K562 treated with DMSO at 1 percent for 12 hours (cell line): ENCODE data around the gene KHDRBS1. TPM values are rescaled to one million over a fixed set of nuclear protein-coding genes. Genes with fewer than 3 reads are reported as not detected.

ENCODE experiments used
- total RNA-seq: library from RNA; unstranded; fragments of 300-600 nt; gene quantifications from 2 replicates; pipeline ENCODE4 v1.2.3, GENCODE V29; 2022; ENCODE audit not compliant: insufficient read depth

The KHDRBS1 gene
- 84.4 and 154 TPM in 2 replicates for total RNA-seq

GRCh38 chr1:32013386-32014198, at the start of gene KHDRBS1:
Gene KHDRBS1 (plus strand): TSS chr1:32013868. CDS start chr1:32013996, 128 bp downstream.

GRCh38 chr1:32072622-32073298, 59.1 kb downstream of the KHDRBS1 start, which contains the start of gene TMEM39B:
Gene TMEM39B (plus strand): TSS chr1:32072939. CDS start chr1:32073048, 109 bp downstream.

Other genes starting within 250 kb of the KHDRBS1 start
- gene ADGRB2, start 249.5 kb upstream of the KHDRBS1 start, total RNA-seq = 0.53 and 1.1 TPM in 2 replicates
- 1.1 and 1.6 TPM in 2 replicates for gene SPOCD1, start 197.8 kb upstream of the KHDRBS1 start, total RNA-seq
- 104 and 191 TPM in 2 replicates for gene PTP4A2, start 75.5 kb upstream of the KHDRBS1 start, total RNA-seq
- 24.3 and 27.6 TPM in 2 replicates for gene TMEM39B, start 59.1 kb downstream of the KHDRBS1 start, total RNA-seq
- gene KPNA6, start 94.2 kb downstream of the KHDRBS1 start, total RNA-seq = 10.3 and 25.6 TPM in 2 replicates
- gene TXLNA, start 165.8 kb downstream of the KHDRBS1 start, total RNA-seq = 23.0 and 51.0 TPM in 2 replicates
- 25.5 and 27.9 TPM in 2 replicates for gene CCDC28B, start 186.7 kb downstream of the KHDRBS1 start, total RNA-seq
- 4.9 and 8.2 TPM in 2 replicates for gene IQCC, start 191.8 kb downstream of the KHDRBS1 start, total RNA-seq
- gene DCDC2B, start 195.2 kb downstream of the KHDRBS1 start, total RNA-seq = not detected in 2 replicates
- gene TMEM234, start 208.5 kb downstream of the KHDRBS1 start, total RNA-seq = 8.0 and 8.4 TPM in 2 replicates
- gene EIF3I, start 208.5 kb downstream of the KHDRBS1 start, total RNA-seq = 265 and 287 TPM in 2 replicates
- gene FAM167B, start 233.4 kb downstream of the KHDRBS1 start, total RNA-seq = not detected in 2 replicates
- not detected in 2 replicates for gene LCK, start 237.4 kb downstream of the KHDRBS1 start, total RNA-seq